Heart left ventricle (tissue), 16 donors: ENCODE data around the gene ZNF101. TPM values are rescaled to one million over a fixed set of nuclear protein-coding genes. Genes with fewer than 3 reads are reported as not detected.

Experiments used
- ATAC-seq, 4 donors: fragments of 200-7000 bp; cut with Tn5 transposase; one replicate each; pipeline ENCODE4 v1.9.1; 2020 to 2022; ENCODE audit warnings: moderate library complexity in 4 of 4, mild to moderate bottlenecking in 3 of 4, moderate number of reproducible peaks in 1 of 4
- DNase-seq, 5 donors: peaks; one replicate each; pipeline ENCODE4 v3.0.0-alpha.2; 2020
- H3K27ac ChIP-seq, 12 donors: fragments of 200-600 bp; sonication (generic) in 4 of 12; one replicate each; pipeline versions ENCODE4 v1.5.0 to v1.8.0; 2016 to 2022; ENCODE audit warnings: mild to moderate bottlenecking in 2 of 12
- H3K27me3 ChIP-seq, 9 donors: fragments of 200-600 bp; sonication (generic) in 2 of 9; one replicate each; pipeline versions ENCODE4 v1.5.1 to v1.8.0; 2016 to 2022; ENCODE audit warnings: mild to moderate bottlenecking in 3 of 9
- H3K36me3 ChIP-seq, 9 donors: fragments of 200-600 bp; sonication (generic) in 2 of 9; one replicate each; pipeline versions ENCODE4 v1.5.0 to v1.8.0; 2018 to 2022; ENCODE audit warnings: mild to moderate bottlenecking in 2 of 9
- H3K4me1 ChIP-seq, 12 donors: fragments of 200-600 bp; sonication (generic) in 4 of 12; one replicate each; pipeline versions ENCODE4 v1.5.0 to v1.8.0; 2016 to 2022; ENCODE audit warnings: mild to moderate bottlenecking in 3 of 12
- H3K4me3 ChIP-seq, 12 donors: fragments of 200-600 bp; sonication (generic) in 4 of 12; one replicate each; pipeline versions ENCODE4 v1.5.0 to v1.8.0; 2017 to 2022; ENCODE audit warnings: mild to moderate bottlenecking in 9 of 12, moderate library complexity in 4 of 12
- H3K9me3 ChIP-seq, 12 donors: fragments of 200-600 bp; sonication (generic) in 4 of 12; one replicate each; pipeline versions ENCODE4 v1.5.0 to v1.8.0; 2016 to 2022; ENCODE audit warnings: mild to moderate bottlenecking in 1 of 12
- POLR2A ChIP-seq, 2 donors: fragments of 450-650 bp; IDR thresholded peaks; one replicate each; pipeline ENCODE4 v1.6.1; 2017; ENCODE audit warnings: antibody characterized with exemption in 2 of 2, mild to moderate bottlenecking in 2 of 2, moderate library complexity in 2 of 2
- WGBS, 4 donors: extraction: QIAGEN DNeasy Blood & Tissue Kit in 2 of 4; methylation state at CpG; one replicate each; pipeline versions ENCODE4 v1.1.5 to v1.1.7; 2013 to 2018; 5-methylcytosine and 5-hydroxymethylcytosine counted together
- intact Hi-C, 10 donors: fragments of 100-400 bp; cut with DNase I; formaldehyde crosslinking; loops; one replicate each; pipeline versions ENCODE4 v1.11.1 to v1.14.2; 2022
- polyA plus RNA-seq, 2 donors: library from polyadenylated mRNA; stranded (reverse); fragments of 200-250 nt; gene quantifications; one replicate each; pipeline ENCODE4 v1.2.3, GENCODE V29; 2013
- total RNA-seq, 9 donors: library from RNA; depleted of rRNA in 2 of 9; stranded (reverse); fragments of >200 nt in 2 of 9; fragmentation: NEBNext Ultra II Directional in 3 of 9; extraction: Animal tissue kit (Norgen Biotek cat#: 25700) in 3 of 9; gene quantifications; one replicate each; pipeline versions ENCODE4 v1.1.0 to v1.2.4, GENCODE V29; 2016 to 2023
- TF ChIP-seq, protein P1 (sequence below), 12 donors: fragments of 200-600 bp; sonication (generic) in 4 of 12; IDR thresholded peaks; one replicate each; pipeline versions ENCODE4 v1.5.0 to v1.8.0; 2018 to 2022; ENCODE audit warnings: antibody characterized with exemption in 12 of 12, mild to moderate bottlenecking in 5 of 12
- donor health status: ischemic (EF 13 %, LVEDD 7.1; RV severe dilation, severe dysfunction).
- donor health status: healthy with polysubstance abuse.
- donor health status: DM: no; HTN: yes; CAD: no.
- donor health status: DM: no; HTN: no; CAD: no.
- donor health status: ischemic (EF 25% LVEDD 6.9; RV normal size, moderate dysfunction).
- donor health status: ischemic (EF 25% LVEDD 5.7; RV mildly dilated, moderate dysfunction).
- donor health status: healthy.
- donor health status: DM: yes; HTN: yes; CAD: no.
- donor health status: ischemic (EF 35%, LVEDD 5.7; RV mildly dilated, moderate dysfunction).
- donor health status: nonischemic (EF 11% LVEDD 7.7; RV severe dilation, severe dysfunction).
- donor health status: DM: yes; HTN: yes; CAD: no.
- donor health status: PGD.
- donor health status: ischemic (EF 29% LVEDD 5.4; RV normal size, mild dysfunction).
- donor health status: nonischemic (EF 23%, LVEDD 6.1; RV moderate dilation, normal function).

Gene ZNF101
- total and polyA plus RNA-seq, 11 donors = 1.5 to 6.8 (median 3.4) TPM

GRCh38 chr19:19656451-19657396, 11.9 kb upstream of the ZNF101 start:
- intact Hi-C loops = no loop called here
- TF ChIP-seq POLR2A (IDR thresholded peaks at IDR 0.05) = no peak
- TF ChIP-seq, protein P1, sequence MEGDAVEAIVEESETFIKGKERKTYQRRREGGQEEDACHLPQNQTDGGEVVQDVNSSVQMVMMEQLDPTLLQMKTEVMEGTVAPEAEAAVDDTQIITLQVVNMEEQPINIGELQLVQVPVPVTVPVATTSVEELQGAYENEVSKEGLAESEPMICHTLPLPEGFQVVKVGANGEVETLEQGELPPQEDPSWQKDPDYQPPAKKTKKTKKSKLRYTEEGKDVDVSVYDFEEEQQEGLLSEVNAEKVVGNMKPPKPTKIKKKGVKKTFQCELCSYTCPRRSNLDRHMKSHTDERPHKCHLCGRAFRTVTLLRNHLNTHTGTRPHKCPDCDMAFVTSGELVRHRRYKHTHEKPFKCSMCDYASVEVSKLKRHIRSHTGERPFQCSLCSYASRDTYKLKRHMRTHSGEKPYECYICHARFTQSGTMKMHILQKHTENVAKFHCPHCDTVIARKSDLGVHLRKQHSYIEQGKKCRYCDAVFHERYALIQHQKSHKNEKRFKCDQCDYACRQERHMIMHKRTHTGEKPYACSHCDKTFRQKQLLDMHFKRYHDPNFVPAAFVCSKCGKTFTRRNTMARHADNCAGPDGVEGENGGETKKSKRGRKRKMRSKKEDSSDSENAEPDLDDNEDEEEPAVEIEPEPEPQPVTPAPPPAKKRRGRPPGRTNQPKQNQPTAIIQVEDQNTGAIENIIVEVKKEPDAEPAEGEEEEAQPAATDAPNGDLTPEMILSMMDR (IDR thresholded peaks at IDR 0.05) = no peak
- Histone ChIP-seq H3K36me3 (peaks cover 6 to 88% (median 81%) of the 10 kb centered on the region in 9 donors), H3K4me1 (peaks cover 0 to 10% (median 6%) of the 10 kb centered on the region in 12 donors), H3K9me3 (no peaks in the 10 kb centered on the region), H3K27ac (no peak overlapping the region), H3K27me3 (no peaks in the 10 kb centered on the region), H3K4me3 (no peak overlapping the region)
- ATAC-seq = no peak
- 92 to 95% (median 93%) methylated on average over 32 to 33 of the region's 33 CpGs for WGBS, 4 donors
- DNase-seq = no peak

GRCh38 chr19:19657397-19657783, 11.2 kb upstream of the ZNF101 start:
- no peak for ATAC-seq
- H3K4me1 ChIP-seq = peaks cover 0 to 17% (median 12%) of the 10 kb centered on the region in 12 donors
- no peak for DNase-seq
- no peaks in the 10 kb centered on the region for H3K9me3 ChIP-seq
- no peaks in the 10 kb centered on the region for H3K27me3 ChIP-seq
- no peak overlapping the region for H3K4me3 ChIP-seq
- intact Hi-C loops = no loop called here
- peaks cover 6 to 82% (median 74%) of the 10 kb centered on the region in 9 donors for H3K36me3 ChIP-seq
- 61 to 69% (median 66%) methylated on average over 8 to 10 of the region's 10 CpGs for WGBS, 4 donors
- no peak overlapping the region for H3K27ac ChIP-seq
- TF ChIP-seq POLR2A (IDR thresholded peaks at IDR 0.05) = no peak
- TF ChIP-seq, protein P1 (IDR thresholded peaks at IDR 0.05) = no peak

GRCh38 chr19:19659646-19660245, 8.9 kb upstream of the ZNF101 start:
- Histone ChIP-seq H3K4me1 (peaks cover 0 to 27% (median 18%) of the 10 kb centered on the region in 12 donors), H3K9me3 (no peaks in the 10 kb centered on the region), H3K27ac (no peak overlapping the region), H3K36me3 (peaks cover 6 to 58% (median 50%) of the 10 kb centered on the region in 9 donors), H3K27me3 (no peaks in the 10 kb centered on the region), H3K4me3 (no peak overlapping the region)
- intact Hi-C loops = loop anchor here in 4 of 10 donors (5.0 to 10.0 kb wide), 4 partner anchors 115 to 378 kb away; partner anchors contain the start of gene ZNF682 (in 1 of the 4)
- 85 to 91% (median 88%) methylated on average over 9 to 17 of the region's 17 CpGs for WGBS, 4 donors
- no peak for TF ChIP-seq POLR2A (IDR thresholded peaks at IDR 0.05)
- TF ChIP-seq, protein P1 (IDR thresholded peaks at IDR 0.05) = no peak
- DNase-seq (no peak), ATAC-seq (no peak)
